ENCODE results near the gene GNAQ. TPM values are rescaled to one million over a fixed set of nuclear protein-coding genes. Genes with fewer than 3 reads are reported as not detected.
"Not testable (repeated sequence)": the region's sequence is repeated elsewhere in the genome, so short reads cannot be mapped to it uniquely, and the experiment has no call there.

The GNAQ gene
- polyA plus RNA-seq (ENCODE audit: insufficient read depth in 1 of 5, insufficient read length in 5 of 5, low replicate concordance in 1 of 5), result 10 to 100 TPM; 45.4 to 67.1 (median 63.8) TPM
- long read RNA-seq, donor 1, full-length matches to known transcripts, result 20 of 20 reads
- long read RNA-seq, donor 1, partial matches to known transcripts, result 0 of 20 reads
- long read RNA-seq, donor 1, other reads (novel, unspliced or antisense), result 0 of 20 reads
- long read RNA-seq, donor 2, full-length matches to known transcripts, result 11 of 11 reads
- long read RNA-seq, donor 2, partial matches to known transcripts, result 0 of 11 reads
- long read RNA-seq, donor 2, other reads (novel, unspliced or antisense), result 0 of 11 reads
- long read RNA-seq, donor 3, full-length matches to known transcripts, result 12 of 12 reads
- long read RNA-seq, donor 3, partial matches to known transcripts, result 0 of 12 reads
- long read RNA-seq, donor 3, other reads (novel, unspliced or antisense), result 0 of 12 reads
- long read RNA-seq, donor 4, full-length matches to known transcripts, result 10 of 10 reads
- long read RNA-seq, donor 4, partial matches to known transcripts, result 0 of 10 reads
- long read RNA-seq, donor 4, other reads (novel, unspliced or antisense), result 0 of 10 reads
- long read RNA-seq, donor 5, full-length matches to known transcripts, result 17 of 22 reads
- long read RNA-seq, donor 5, partial matches to known transcripts, result 5 of 22 reads
- long read RNA-seq, donor 5, other reads (novel, unspliced or antisense), result 0 of 22 reads
- long read RNA-seq, donor 6, full-length matches to known transcripts, result 14 of 14 reads
- long read RNA-seq, donor 6, partial matches to known transcripts, result 0 of 14 reads
- long read RNA-seq, donor 6, other reads (novel, unspliced or antisense), result 0 of 14 reads
- long read RNA-seq, donor 7, full-length matches to known transcripts, result 17 of 26 reads
- long read RNA-seq, donor 7, partial matches to known transcripts, result 9 of 26 reads
- long read RNA-seq, donor 7, other reads (novel, unspliced or antisense), result 0 of 26 reads
- long read RNA-seq, donor 8, full-length matches to known transcripts, result 11 of 11 reads
- long read RNA-seq, donor 8, partial matches to known transcripts, result 0 of 11 reads
- long read RNA-seq, donor 8, other reads (novel, unspliced or antisense), result 0 of 11 reads

DNA sequence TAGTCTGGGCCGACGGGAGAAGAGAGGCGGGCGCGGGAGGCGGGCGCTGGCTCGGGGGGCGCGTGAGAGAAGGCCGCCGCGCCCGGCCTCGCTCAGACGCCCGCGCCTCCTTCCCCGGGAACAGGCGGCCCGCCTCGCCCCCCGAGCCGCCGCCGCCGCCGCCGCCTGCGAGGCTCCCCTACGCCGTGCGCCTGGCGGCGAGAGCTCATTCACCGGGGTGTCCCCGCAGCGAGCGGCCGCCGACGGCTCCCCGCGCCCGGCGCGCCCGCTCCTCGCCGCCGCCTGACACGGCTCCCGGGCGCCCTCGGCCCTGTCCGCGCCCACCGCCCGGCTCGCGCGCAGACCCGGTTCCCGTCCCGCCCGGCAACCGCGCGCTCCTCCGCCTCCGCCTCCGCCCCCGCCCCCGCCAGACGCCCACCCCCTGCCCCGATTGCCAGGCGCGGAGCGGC lies at the start of gene GNAQ:
Gene GNAQ, minus strand, starts transcription at position 368 of the 449 bp plus-strand sequence. CDS start 576 bp downstream, outside the sequence.
- DNase-seq, result no peak

DNA sequence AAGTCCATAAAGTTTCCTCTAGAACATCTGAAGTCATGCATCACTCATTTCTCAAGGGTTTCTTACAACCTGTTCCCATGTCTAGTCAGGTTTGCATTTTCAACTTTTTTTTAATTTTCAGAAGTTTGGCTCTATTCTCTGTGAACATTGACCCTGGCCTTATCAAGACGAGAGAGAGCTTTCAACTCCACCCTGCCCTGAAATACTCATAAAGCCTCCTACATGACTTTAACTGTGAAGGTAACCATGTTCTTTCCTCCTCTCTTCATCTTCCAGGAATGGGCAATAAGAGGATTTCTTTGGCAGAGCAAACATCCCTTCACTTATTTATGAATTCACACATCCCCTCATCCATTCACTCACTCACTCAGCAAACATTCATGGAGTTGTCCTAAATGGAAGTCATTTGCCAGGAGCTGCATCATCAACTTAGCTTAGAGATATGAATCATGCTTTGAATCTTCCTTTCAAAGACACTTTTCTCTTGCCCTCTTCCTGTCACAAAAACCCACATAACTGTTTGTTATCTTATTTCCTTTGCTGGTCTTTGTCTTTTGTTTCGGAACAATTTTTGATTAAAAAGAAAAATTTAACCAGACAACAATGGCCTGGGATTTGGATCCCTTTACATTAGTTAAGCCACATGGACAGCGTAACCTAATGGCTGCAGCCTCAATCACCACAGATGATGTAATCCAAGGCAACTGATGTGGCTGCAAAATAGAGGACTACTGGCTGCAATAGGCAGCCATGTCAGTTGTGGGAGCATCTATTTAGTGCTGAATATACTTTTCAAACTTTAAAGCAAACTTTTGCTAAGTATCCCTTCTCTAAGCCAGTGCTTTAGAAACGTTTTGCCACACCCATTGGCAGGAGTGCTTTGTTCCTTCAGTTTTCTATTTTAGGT lies 43.0 kb upstream of the GNAQ start:
- no peak for DNase-seq

DNA sequence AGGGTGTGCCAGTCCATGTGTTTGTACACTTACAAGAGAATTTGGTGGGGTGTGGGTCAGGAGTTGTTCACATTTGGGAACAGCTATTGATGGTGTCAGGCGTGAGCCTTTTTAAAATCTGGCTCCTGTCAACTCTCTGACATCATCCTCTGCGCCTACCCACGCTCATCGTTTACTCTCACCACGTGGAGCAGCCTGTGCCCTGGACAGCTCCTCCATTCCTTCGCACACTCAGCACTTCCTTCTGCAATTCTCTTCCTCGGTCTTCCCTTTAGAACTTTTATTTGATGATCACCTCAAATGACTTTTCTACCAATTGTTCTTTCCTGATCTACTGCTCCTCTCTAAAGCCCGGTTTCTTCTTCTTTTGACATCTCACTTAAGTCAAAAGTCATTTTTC lies 42.1 kb upstream of the GNAQ start:
- no peak for DNase-seq

DNA sequence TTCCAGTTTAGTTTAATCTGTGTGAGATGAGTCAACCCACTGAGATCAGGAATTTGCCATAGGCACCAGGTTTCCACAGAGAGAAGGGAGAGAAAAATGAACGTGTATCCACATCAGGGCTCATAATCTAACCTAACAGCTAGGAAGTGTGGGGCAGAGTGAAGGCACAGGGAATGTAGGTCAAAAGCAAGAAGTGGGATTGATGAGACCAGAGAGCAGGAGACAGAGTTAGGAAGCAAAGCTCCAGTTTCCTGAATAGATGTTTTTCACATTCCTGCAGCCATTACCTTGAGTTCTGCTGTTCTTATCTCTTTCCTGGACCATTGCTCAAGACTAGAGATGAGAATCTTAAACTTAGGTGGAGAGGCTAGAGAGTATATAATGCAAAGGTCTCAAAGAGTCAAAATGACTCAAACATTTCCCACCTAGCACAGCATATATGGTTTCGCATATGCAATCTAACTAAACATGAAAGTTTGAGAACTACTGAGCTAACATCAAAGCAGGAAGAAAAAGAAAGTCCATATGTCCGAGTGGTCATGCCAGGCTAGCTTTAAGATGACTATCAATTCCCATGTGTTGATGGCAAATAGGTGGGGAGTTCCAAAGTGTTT lies 41.1 kb upstream of the GNAQ start:
- DNase-seq, result no peak

DNA sequence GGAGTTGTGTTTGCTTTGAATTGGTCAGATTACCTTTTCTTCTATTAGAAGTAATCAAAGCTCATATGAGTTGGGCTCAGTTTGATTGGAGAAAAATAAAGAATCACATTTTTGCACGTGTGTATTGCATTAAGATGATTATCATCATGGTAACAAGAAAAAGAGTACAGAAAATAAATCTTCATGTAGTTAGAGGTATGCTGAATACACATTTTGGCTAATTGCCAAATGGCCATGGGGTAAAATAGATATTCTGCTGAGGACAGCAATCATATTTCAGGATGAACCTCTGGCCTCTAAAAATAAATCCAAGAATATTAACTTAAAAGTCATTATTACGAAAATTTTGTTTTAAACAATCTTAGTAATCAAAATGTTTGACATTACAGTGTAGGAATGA lies 38.9 kb upstream of the GNAQ start:
- DNase-seq, result no peak

- no peak for DNase-seq
Observed at GRCh38 chr9:78064075-78064474, 32.5 kb upstream of the GNAQ start.

GRCh38 chr9:78062710-78063109 lies 31.1 kb upstream of the GNAQ start:
- DNase-seq, result no peak

DNA sequence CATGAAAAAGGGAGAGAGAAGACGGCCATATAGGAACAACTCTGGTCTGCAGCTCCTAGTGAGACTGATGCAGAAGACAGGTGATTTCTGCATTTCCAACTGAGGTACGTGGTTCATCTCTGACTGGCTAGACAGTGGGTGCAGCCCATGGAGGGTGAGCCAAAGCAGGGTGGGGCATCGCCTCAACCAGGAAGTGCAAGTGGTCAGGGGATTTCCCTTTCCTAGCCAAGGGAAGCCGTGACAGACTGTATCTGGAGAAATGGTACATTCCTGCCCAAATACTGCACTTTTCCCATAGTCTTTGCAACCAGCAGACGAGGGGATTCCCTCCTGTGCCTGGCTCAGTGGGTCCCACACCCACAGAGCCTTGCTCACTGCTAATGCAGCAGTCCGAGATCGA lies 22.6 kb upstream of the GNAQ start:
- not testable (repeated sequence) for DNase-seq

- no peak for DNase-seq
Observed at GRCh38 chr9:78053627-78054026, 22.0 kb upstream of the GNAQ start.

GRCh38 chr9:78050421-78050820 lies 18.8 kb upstream of the GNAQ start:
- no peak for DNase-seq

DNA sequence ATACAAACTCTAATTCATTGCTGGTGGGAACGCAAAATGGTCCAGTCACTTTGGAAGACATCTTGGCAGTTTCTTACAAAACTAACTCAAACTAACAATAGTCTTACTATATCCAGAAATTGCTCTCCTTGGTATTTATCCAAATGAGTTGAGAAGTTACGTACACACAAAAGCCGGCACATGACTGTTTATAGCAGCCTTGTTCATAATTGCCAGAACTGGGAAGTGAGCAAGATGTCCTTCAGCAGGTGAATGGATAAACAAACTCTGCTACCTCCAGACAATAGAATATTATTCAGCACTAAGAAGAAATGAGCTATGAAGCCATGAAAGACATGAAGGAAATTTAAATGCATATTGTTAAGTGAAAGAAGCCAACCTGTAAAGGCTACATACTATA lies 17.9 kb upstream of the GNAQ start:
- no peak for DNase-seq

DNA sequence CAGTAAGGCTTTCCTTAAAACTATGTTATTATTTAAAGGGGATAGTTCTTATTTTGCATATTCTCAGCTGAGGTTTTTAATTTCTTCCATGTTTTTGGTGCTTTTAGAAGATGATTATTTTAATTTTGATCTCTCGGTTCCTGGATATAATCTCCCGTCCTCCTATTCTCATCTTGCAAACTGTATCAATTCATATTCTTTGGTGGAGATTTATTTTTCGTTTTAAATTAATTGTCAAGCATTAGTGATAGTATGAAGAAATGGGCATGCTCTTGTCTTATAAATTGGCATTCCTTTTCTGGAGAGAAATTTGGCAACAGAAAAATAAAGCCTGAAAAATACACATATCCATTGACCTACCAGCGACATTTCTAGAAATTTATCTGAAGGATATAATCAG lies 15.5 kb upstream of the GNAQ start:
- DNase-seq, result no peak

DNA sequence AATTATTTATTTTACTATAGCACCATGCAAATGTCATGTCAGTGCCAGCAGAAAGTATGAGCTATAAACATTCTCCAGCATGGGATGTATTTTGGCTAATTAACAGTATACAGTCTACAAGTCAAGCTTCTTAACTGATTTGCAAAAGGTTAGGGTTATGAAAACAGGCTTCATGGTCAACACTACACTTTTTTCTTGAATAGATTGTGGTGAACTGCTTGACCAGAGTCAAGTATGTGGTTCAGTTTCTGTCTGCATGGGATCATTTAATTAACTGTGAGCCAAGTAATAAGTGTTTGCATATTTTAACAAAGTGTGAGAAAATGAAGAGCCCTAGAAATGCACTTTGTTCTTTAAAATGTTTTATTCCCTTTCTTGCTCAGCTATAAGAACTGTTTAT lies 14.5 kb upstream of the GNAQ start:
- no peak for DNase-seq

GRCh38 chr9:78044886-78045285 lies 13.3 kb upstream of the GNAQ start:
- no peak for DNase-seq

DNA sequence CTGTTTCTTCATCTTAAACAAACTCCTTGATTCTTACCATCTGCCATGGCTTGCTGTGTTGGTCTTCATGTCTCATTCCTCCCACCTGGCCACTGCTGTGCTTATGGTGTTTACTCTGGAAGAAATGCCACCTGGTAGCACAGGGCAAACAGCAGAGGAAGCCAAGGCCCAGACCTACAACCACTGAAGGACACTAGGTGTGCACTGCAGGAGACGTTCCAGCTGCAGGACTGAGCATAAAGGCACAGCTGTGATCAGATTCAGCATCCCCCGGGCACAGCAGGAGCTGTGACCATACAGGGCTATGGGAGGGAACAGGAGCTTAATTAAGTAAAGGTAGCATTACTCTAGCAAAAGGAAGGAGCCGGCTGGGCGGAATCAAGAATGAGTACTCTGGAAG lies 12.6 kb upstream of the GNAQ start:
- DNase-seq, result no peak

DNA sequence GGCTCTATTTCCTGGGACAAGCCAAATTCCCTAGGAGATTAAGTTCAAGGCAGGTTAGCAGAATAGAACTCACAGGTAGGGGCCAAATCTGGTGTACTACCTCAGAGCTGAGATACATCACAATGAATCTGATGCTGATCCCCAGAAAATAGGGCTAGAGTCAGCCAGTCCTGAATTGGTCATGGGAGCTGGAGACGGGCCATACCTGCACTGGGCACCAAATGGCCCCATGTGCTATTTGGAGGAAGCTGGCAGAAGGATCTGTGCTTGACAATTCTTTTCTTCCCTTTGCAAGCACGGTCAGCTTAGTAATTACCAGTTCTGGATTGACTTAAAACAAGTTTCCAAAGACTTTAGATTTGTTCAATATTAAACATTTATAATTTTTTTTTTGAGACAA lies 10.4 kb upstream of the GNAQ start:
- no peak for DNase-seq

DNA sequence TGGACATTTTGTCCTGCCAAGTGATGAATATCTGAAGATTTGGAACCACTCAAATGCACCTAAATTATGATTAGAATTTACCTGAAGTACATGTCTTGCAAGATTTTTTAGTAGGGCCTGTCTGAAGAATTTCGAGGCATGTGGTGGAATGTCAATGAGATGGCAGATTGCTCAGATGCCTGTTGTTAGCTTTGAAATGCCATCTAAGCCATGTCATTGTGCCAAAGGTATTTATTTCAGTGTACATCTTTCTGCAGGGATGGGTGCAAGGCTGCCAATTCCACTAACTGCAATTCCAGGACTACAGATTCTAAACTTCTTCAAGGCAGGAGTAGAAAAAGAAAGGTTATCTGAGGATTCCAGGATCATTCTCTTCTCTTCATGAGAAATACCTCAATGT lies 9.1 kb upstream of the GNAQ start:
- no peak for DNase-seq

- no peak for DNase-seq
Observed at GRCh38 chr9:78038620-78039300, 7.1 kb upstream of the GNAQ start.

DNA sequence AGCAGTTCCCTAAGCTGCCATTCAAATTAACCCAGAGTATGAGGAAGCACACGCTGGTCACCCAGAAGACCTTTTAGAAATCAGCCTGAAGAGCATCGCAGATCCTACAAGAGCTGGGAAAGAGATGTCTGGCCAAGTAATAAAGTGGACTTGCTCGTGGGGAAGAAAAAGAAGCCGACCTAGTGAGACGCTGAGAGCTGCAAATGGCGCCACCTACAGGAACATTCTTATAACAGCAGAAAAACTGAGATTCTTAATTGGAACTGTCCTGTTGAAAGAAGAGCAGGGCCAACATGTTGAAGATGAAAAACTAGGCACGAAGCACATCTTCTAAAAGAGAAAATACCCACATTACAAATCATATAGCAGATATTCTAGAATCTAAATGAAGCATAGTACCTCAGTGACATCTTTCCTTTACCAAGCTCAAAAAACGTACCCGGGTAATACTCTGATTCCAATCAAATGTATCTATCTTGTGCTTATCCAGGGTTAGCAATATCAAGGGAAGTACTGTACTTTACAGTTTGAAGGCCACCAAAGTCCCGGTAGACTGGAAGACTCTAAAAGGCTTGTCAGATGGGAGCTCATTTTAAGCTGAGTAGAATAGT lies 3.9 kb upstream of the GNAQ start:
- peak; percentile 76 to 84 for DNase-seq

DNA sequence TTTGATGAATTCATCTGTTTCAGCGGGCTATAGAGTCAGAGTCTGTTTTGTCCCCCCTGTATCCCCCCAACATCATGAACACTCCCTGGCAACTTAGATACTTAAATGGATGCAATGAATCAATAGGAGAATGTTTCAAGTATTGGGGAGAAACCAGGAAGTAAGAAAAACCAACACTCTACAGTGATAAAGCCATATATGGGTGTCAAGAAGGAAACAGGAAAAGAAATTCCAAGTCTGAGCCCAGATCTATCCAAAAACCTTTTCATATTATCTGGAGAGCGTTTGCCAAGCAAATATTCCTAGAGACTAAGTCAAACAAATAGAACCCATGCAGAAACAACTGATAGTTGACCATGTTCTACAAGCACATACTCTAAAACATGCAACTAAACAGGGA lies 2.3 kb upstream of the GNAQ start:
- no peak for DNase-seq

Data from right lung (tissue), 10 donors.